GM12878 (cell line): ENCODE results near the gene CCNJ. TPM values are rescaled to one million over a fixed set of nuclear protein-coding genes. Genes with fewer than 3 reads are reported as not detected.

Experiments
- BRCA1 ChIP-seq: IDR thresholded peaks from 2 replicates; pipeline ENCODE4 v1.6.1; 2011; ENCODE audit warnings: low read depth, low read length, improper control_type of control experiment
- CBFB ChIP-seq: IDR thresholded peaks from 2 replicates; pipeline ENCODE4 v1.6.1; 2016; ENCODE audit warnings: antibody characterized with exemption, low read depth
- HDGF ChIP-seq: fragments of 450-650 bp; IDR thresholded peaks from 2 replicates; pipeline ENCODE4 v1.6.1; 2016; ENCODE audit warnings: antibody characterized with exemption
- NR2F1 ChIP-seq: fragments of 450-650 bp; conservative IDR thresholded peaks from 2 replicates; pipeline ENCODE4 v1.6.1; 2017; ENCODE audit warnings: mild to moderate bottlenecking
- SRF ChIP-seq, 2 experiments: IDR thresholded peaks; 2 replicates each; pipeline ENCODE4 v1.6.1; 2011; ENCODE audit warnings: low read depth in 2 of 2, low read length in 2 of 2, mild to moderate bottlenecking in 1 of 2, moderate library complexity in 1 of 2
- TAF1 ChIP-seq: IDR thresholded peaks from 2 replicates; pipeline ENCODE4 v1.6.1; 2011; ENCODE audit warnings: mild to moderate bottlenecking, low read depth, low read length, borderline replicate concordance
- YY1 ChIP-seq: IDR thresholded peaks from 2 replicates; pipeline ENCODE4 v1.6.1; 2011; ENCODE audit warnings: low read depth, mild to moderate bottlenecking, low read length
- ZNF384 ChIP-seq: IDR thresholded peaks from 2 replicates; pipeline ENCODE4 v1.6.1; 2012; ENCODE audit warnings: low read depth, mild to moderate bottlenecking, low read length, improper control_type of control experiment, borderline replicate concordance
- polyA plus RNA-seq, 11 experiments: library from polyadenylated mRNA; depleted of rRNA in 4 of 11; unstranded in 6 of 11; stranded (reverse) in 5 of 11; fragments of >200 nt; fragmentation: Nextera tagmentation in 4 of 11; fragmentation: Illumina TruSeq in 1 of 11; extraction: Ambion mirVana in 4 of 11; extraction: Trizol in 1 of 11; gene quantifications; 1 replicate in 1 of 11; 2 replicates in 10 of 11; pipeline versions ENCODE4 v1.2.1 to v1.2.3, GENCODE V29; 2011 to 2016; ENCODE audit warnings: inconsistent platforms in 2 of 11, missing spikeins in 2 of 11, low read depth in 1 of 11
- total RNA-seq, 4 experiments: library from RNA; depleted of rRNA in 3 of 4; stranded (reverse); fragments of >200 nt in 3 of 4; fragmentation: Illumina TruSeq in 1 of 4; extraction: Trizol in 1 of 4; gene quantifications; 2 replicates each; pipeline versions ENCODE4 v1.2.1 to v1.2.3, GENCODE V29; 2013 to 2021
- TF ChIP-seq, protein P1 (sequence below): fragments of 450-650 bp; IDR thresholded peaks from 2 replicates; pipeline ENCODE4 v1.6.1; 2014; ENCODE audit warnings: mild to moderate bottlenecking
- TF ChIP-seq, protein P2 (sequence below): IDR thresholded peaks from 2 replicates; pipeline ENCODE4 v1.6.1; 2011; ENCODE audit warnings: low read depth, low read length, improper control_type of control experiment, borderline replicate concordance
- TF ChIP-seq, protein P3 (sequence below): fragments of 450-650 bp; IDR thresholded peaks from 2 replicates; pipeline ENCODE4 v1.6.1; 2016; ENCODE audit warnings: mild to moderate bottlenecking, moderate library complexity, borderline replicate concordance
- TF ChIP-seq, protein P4 (sequence below): fragments of 450-650 bp; formaldehyde crosslinking; IDR thresholded peaks from 2 replicates; pipeline ENCODE4 v1.5.0; 2022; ENCODE audit warnings: mild to moderate bottlenecking, missing genetic modification characterization
- TF ChIP-seq, protein P5 (sequence below): fragments of 450-650 bp; IDR thresholded peaks from 2 replicates; pipeline ENCODE4 v1.6.1; 2017; ENCODE audit warnings: borderline replicate concordance
- TF ChIP-seq, protein P6 (sequence below): fragments of 450-650 bp; IDR thresholded peaks from 2 replicates; pipeline ENCODE4 v1.6.1; 2016; ENCODE audit warnings: mild to moderate bottlenecking

Gene CCNJ
- total and polyA plus RNA-seq, 10 of the 15 experiments (the other 5 are each of a cell fraction or from before 2014, with no cell fraction given) = 0.56 to 8.8 (median 6.6) TPM

DNA sequence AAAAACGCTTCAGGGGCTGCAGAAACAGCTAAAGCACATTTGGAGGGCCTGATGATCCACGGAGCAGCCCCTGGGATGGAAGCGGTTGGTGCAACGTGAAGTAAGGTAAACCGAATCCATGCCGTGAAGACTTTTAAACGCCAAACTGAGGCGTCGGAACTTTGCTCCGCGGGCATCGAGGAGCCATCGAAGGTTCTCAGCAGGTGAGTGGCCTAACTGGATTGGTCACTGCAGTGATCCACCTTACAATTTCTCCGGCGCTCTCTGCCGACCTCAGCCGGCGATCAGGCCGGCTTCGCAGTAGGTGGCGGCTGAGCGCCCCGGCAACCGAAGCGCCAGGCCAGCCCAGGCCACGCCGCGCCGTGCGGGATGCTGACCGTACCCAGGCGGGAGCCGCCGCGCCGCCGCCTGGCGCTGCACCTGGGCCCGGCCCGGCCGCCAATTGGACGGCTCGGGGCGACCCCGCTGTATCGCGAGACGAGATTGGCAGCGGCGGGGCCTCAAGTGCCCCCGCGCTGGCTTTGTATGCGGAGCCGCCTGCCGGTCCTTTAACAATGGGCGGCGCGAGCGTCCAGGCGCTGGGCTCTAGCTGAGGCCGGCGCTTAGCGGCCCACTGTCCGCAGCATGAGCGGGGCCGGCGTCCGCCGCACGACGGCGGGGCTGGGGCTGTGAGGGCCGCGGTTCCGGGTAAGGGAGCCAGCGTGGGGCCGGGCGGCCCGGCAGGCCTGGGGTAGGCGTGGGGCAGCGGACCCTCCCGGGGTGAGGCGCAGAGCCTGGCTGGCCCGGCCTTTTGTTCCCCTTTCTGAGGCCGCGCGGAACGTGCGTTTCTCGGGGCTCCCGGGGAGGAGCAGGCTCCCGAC, at the start of gene CCNJ (continued):
- TF ChIP-seq, protein P1, sequence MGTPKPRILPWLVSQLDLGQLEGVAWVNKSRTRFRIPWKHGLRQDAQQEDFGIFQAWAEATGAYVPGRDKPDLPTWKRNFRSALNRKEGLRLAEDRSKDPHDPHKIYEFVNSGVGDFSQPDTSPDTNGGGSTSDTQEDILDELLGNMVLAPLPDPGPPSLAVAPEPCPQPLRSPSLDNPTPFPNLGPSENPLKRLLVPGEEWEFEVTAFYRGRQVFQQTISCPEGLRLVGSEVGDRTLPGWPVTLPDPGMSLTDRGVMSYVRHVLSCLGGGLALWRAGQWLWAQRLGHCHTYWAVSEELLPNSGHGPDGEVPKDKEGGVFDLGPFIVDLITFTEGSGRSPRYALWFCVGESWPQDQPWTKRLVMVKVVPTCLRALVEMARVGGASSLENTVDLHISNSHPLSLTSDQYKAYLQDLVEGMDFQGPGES = peak; percentile 64
- peak; percentile 67 for TF ChIP-seq NR2F1
- TF ChIP-seq, protein P2, sequence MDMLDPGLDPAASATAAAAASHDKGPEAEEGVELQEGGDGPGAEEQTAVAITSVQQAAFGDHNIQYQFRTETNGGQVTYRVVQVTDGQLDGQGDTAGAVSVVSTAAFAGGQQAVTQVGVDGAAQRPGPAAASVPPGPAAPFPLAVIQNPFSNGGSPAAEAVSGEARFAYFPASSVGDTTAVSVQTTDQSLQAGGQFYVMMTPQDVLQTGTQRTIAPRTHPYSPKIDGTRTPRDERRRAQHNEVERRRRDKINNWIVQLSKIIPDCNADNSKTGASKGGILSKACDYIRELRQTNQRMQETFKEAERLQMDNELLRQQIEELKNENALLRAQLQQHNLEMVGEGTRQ = no peak
- TF ChIP-seq TAF1 = peak; percentile 44; the same call in 1 of the 2 replicates
- peak; percentile 37; the same call in 1 of the 2 replicates for TF ChIP-seq CBFB
- no peak for TF ChIP-seq ZNF384
- TF ChIP-seq SRF (IDR thresholded peaks at IDR 0.05; ENCODE audit: low read depth in 2 of 2, low read length in 2 of 2) = no peak
- no peak for TF ChIP-seq HDGF
- TF ChIP-seq, protein P3, sequence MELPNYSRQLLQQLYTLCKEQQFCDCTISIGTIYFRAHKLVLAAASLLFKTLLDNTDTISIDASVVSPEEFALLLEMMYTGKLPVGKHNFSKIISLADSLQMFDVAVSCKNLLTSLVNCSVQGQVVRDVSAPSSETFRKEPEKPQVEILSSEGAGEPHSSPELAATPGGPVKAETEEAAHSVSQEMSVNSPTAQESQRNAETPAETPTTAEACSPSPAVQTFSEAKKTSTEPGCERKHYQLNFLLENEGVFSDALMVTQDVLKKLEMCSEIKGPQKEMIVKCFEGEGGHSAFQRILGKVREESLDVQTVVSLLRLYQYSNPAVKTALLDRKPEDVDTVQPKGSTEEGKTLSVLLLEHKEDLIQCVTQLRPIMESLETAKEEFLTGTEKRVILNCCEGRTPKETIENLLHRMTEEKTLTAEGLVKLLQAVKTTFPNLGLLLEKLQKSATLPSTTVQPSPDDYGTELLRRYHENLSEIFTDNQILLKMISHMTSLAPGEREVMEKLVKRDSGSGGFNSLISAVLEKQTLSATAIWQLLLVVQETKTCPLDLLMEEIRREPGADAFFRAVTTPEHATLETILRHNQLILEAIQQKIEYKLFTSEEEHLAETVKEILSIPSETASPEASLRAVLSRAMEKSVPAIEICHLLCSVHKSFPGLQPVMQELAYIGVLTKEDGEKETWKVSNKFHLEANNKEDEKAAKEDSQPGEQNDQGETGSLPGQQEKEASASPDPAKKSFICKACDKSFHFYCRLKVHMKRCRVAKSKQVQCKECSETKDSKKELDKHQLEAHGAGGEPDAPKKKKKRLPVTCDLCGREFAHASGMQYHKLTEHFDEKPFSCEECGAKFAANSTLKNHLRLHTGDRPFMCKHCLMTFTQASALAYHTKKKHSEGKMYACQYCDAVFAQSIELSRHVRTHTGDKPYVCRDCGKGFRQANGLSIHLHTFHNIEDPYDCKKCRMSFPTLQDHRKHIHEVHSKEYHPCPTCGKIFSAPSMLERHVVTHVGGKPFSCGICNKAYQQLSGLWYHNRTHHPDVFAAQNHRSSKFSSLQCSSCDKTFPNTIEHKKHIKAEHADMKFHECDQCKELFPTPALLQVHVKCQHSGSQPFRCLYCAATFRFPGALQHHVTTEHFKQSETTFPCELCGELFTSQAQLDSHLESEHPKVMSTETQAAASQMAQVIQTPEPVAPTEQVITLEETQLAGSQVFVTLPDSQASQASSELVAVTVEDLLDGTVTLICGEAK = no peak
- TF ChIP-seq, protein P4, sequence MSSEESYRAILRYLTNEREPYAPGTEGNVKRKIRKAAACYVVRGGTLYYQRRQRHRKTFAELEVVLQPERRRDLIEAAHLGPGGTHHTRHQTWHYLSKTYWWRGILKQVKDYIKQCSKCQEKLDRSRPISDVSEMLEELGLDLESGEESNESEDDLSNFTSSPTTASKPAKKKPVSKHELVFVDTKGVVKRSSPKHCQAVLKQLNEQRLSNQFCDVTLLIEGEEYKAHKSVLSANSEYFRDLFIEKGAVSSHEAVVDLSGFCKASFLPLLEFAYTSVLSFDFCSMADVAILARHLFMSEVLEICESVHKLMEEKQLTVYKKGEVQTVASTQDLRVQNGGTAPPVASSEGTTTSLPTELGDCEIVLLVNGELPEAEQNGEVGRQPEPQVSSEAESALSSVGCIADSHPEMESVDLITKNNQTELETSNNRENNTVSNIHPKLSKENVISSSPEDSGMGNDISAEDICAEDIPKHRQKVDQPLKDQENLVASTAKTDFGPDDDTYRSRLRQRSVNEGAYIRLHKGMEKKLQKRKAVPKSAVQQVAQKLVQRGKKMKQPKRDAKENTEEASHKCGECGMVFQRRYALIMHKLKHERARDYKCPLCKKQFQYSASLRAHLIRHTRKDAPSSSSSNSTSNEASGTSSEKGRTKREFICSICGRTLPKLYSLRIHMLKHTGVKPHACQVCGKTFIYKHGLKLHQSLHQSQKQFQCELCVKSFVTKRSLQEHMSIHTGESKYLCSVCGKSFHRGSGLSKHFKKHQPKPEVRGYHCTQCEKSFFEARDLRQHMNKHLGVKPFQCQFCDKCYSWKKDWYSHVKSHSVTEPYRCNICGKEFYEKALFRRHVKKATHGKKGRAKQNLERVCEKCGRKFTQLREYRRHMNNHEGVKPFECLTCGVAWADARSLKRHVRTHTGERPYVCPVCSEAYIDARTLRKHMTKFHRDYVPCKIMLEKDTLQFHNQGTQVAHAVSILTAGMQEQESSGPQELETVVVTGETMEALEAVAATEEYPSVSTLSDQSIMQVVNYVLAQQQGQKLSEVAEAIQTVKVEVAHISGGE = no peak
- TF ChIP-seq, protein P5, sequence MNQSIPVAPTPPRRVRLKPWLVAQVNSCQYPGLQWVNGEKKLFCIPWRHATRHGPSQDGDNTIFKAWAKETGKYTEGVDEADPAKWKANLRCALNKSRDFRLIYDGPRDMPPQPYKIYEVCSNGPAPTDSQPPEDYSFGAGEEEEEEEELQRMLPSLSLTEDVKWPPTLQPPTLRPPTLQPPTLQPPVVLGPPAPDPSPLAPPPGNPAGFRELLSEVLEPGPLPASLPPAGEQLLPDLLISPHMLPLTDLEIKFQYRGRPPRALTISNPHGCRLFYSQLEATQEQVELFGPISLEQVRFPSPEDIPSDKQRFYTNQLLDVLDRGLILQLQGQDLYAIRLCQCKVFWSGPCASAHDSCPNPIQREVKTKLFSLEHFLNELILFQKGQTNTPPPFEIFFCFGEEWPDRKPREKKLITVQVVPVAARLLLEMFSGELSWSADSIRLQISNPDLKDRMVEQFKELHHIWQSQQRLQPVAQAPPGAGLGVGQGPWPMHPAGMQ = no peak
- TF ChIP-seq, protein P6, sequence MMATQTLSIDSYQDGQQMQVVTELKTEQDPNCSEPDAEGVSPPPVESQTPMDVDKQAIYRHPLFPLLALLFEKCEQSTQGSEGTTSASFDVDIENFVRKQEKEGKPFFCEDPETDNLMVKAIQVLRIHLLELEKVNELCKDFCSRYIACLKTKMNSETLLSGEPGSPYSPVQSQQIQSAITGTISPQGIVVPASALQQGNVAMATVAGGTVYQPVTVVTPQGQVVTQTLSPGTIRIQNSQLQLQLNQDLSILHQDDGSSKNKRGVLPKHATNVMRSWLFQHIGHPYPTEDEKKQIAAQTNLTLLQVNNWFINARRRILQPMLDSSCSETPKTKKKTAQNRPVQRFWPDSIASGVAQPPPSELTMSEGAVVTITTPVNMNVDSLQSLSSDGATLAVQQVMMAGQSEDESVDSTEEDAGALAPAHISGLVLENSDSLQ = 0 out of 2 replicates have a peak, but pooled peaks have one; percentile 22
- peak; percentile 87 for TF ChIP-seq BRCA1
- peak; percentile 81 for TF ChIP-seq YY1
